GM18951 (cell line): ENCODE data around the gene NOLC1.
"Not testable (repeated sequence)": the region's sequence is repeated elsewhere in the genome, so short reads cannot be mapped to it uniquely, and the experiment has no call there.

Experiments
- POLR2A ChIP-seq: IDR thresholded peaks from 4 replicates; pipeline ENCODE4 v1.6.1; 2011; ENCODE audit warnings: mild to moderate bottlenecking; ENCODE audit not compliant: insufficient read length, insufficient read depth; ENCODE audit errors: extremely low read depth
- in situ Hi-C: fragments of 300-500 bp; cut with MboI; formaldehyde crosslinking; loops from one replicate; pipeline ENCODE4 v1.12.0; 2022; ENCODE audit warnings: low sequenced_read_pairs, mixed read lengths, inconsistent platforms; ENCODE audit not compliant: unreplicated experiment

NOLC1 gene

DNA sequence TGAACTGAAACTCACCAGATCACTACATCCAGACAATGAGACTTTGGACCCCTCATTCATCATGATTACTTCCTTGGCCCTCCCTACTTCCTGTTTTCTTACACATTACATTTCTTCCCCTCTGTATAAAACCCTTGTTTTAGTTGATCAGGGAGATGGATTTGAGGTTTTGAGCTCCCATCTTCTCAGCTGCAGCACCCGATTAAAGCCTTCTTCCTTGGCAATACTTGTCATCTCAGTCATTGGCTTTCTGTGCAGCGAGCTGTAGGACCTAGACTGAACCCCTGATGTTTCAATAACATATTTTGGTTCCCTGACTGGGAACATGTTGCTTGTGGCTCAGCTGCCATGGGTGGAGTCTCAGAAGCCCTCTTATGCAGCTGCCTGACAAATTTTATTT lies 33.1 kb downstream of the NOLC1 start:
- no peak for TF ChIP-seq POLR2A
- in situ Hi-C loops: no loop called here

DNA sequence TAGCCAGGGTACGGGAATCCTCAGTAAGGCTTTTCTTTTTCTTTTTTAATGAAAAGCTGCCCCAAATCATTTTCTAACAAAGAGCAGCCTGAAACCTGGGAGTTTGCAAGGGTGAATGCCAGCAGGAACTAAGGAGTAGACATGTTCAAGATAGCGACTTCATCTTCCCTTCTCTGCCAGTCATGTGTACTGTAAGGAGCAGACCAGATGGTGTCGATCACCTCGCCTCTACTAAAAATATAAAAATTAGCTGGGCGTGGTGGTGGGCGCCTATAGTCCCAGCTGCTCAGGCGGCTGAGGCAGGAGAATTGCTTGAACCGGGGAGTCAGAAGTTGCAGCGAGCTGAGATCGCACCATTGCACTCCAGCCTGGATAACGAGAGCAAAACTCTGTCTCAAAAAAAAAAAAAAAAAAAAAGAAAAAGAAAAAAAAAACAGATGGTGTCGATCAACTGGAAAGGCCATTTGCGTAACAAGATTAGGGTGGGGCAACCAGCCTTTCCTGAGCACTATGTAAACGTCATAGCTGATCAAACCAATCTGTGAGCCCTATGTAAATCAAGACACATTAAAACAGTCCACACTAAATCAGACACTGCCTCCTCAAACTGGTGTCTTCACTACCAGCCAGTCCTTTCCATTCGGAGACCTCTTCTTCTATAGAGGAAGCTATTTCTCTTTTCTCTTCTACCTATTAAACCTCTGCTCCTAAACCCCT lies 33.8 kb downstream of the NOLC1 start:
- in situ Hi-C loops: no loop called here

DNA sequence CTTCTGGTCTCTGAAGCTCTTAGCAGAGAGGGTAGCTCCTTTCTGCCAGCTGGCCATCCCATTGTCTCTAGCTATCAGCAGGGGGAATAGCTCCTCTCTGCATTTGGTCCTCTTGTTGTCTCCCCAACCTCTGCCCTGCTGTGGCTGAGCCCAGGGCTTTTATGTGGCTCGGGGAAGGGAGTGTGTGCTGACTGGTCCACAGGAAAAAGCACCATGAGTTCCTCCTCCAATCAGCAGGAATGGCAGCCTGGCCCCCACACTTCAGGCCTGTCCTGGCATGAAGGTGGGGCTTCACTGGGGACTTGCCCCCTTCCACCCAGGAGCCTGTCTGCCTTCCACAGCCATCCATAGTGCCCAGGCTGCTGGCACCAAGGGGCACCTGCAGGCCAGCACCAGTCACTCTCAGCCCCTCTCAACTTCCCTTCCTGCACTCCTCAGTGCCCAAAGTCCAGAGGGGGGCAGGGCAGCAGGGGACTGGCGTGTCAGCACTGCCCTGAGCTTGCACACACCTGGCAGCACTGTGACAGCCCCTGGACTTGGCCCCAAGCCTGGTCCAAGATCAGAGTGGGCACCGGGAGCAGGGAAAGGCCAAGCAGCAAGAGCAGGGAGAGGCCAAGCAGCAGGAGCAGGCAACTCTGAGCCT lies 36.2 kb downstream of the NOLC1 start:
- in situ Hi-C loops: no loop called here
- TF ChIP-seq POLR2A: no peak

More for the DNA sequence above, 33.8 kb downstream of the NOLC1 start:
- no peak for TF ChIP-seq POLR2A

DNA sequence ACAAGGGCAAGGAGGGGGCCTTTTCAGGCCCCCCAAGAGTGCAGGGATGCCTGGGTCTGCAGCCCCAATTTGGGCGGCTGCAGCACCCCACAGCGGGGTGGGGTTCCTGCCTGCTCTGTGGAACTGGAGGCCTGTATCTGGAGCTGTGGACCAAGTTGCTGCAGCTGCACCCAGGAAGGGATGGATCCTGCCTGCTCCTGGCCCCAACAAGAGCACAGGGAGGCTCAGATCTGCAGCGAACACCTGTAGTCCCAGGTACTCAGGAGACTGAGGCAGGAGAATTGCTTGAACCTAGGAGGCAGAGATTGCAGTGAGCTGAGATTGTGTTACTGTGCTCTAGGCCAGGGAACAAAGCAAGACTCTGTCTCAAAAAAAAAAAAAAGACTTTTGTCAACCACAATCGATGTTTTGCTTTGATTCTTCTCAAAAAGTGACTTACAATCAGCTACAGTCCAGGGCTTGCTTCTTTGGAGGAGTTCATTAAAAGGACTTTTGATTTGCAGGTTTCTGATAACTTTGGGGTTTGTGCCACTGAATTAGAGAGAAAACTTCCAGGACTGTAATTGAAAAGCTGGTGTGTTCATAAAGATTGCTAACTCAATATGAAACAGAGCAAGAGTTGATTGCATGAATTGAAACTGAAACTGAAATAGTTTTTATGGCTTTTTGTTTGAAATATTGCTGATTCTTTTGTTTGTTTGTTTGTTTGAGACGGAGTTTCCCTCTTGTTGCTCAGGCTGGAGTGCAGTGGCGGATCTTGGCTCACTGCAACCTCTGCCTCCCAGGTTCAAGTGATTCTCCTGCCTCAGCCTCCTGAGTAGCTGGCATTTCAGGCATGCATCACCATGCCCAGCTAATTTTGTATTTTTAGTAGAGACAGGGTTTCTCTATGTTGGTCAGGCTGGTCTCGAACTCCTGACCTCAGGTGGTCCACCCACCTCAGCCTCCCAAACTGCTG lies 37.0 kb downstream of the NOLC1 start:
- in situ Hi-C loops: not testable (repeated sequence)

DNA sequence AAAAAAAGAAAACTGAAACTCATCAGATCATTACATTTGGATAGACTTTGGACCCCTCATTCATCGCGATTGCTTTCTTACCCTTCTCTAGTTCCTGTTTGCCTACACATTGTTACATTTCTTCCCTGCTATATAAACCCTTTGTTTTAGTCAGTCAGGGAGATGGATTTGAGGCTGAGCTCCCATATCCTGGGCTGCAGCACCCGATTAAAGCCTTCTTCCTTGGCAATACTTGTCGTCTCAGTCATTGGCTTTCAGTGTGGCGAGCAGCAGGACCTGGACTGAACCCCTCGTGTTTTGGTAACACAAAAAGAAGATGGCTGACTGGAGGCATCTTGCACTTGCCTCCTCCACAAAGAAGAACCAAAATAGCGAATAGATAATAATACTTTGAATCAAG lies 39.8 kb downstream of the NOLC1 start:
- TF ChIP-seq POLR2A: no peak
- in situ Hi-C loops: no loop called here

DNA sequence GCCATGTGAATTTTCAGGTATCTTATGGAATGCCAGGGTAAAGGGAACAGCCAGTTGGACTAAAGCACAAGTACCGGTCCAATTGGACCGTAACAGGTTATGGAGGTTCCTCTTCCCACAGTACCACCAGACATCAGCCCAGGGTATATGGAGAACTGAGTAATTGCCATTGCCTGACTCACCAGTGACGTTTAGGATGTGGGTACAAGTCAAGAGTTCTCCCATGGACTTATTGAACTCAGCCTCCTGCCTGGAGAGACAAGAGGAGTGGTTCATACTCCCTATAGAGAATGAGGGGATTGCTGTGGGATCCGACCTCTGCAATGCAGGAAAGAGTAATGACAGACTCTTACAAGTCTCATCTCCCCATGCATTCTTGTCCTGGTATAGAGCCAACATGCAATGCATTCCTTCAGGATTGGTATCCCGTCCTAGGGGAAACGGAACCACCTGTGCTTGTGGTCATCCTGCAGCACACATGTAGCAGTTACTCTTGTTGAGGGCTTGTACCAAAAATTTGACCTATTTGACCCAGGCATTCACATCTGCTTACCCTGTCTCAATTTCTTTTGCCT lies 43.2 kb downstream of the NOLC1 start:
- in situ Hi-C loops: no loop called here
- no peak for TF ChIP-seq POLR2A

DNA sequence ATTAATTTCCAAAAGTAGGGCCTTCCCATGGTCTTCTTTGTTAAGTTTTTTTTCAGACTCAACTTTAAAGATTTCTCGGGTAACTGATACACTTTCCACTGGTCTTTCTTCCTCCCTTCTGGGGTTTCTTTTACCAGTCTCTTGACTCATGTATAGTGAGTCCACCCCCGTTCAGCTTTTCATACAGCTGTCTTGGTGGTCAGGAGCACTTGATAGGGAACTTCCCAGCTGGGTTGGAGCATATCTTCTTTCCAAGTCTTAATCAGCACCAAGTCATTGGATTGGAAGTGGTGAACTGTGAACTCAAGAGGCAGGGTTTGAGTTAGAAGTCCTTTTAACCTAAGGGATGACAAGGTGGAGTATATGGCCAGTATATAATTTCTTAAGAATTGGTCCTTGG lies 44.7 kb downstream of the NOLC1 start:
- no peak for TF ChIP-seq POLR2A
- in situ Hi-C loops: no loop called here

DNA sequence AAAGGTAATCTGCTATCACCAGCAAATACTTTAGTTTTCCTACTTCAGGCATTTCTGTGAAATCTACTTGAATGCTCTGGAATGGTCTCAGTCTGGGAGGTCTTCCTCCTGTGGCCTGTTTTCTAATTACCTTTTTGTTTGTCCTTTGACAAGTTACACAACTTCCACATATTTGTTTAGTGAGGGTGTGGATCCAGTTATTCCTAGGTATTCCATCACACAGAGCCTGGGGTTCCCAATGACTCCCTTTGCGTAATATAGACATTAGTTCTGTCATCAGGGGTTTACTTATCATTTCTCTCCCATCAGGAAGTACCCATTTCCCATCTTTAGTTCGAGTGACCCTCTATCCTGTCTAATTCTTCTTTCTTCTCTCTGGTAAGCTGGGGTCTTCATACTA lies 45.8 kb downstream of the NOLC1 start:
- TF ChIP-seq POLR2A: no peak
- in situ Hi-C loops: no loop called here

DNA sequence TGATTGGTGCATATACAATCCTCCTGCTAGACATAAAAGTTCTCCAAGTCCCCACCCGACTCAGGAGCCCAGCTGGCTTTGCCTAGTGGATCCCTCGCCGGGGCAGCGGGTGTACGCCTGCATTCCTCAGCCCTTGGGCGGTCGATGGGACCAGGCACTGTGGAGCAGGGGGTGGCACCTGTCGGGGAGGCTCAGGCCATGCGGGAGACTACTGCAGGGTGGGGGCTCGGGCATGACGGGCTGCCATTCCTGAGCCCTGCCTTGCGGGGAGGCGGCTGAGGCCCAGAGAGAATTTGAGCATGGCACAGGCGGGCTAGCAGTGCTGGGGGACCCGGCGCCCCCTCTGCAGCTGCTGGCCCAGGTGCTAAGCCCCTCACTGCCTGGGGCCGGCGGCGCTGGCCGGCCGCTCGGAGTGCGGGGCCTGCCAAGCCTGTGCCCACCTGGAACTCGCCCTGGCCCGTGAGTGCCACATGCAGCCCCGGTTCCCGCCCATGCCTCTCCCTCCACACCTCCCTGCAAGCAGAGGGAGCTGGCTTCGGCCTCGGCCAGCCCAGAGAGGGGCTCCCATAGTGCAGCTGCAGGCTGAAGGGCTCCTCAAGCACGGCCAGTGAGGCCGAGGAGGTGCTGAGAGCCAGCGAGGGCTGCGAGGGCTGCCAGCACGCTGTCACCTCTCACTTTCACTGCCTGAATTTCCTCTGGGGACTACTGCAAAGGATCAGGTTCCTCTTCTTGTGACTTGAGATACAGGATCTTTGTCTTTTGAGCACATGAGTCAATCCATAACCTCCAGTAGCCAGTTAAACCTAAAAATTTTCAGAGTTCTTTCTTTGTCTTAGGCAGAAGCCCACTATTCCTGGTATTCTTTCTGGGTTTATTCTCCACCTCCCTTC lies 48.8 kb downstream of the NOLC1 start:
- no peak for TF ChIP-seq POLR2A
- in situ Hi-C loops: no loop called here

DNA sequence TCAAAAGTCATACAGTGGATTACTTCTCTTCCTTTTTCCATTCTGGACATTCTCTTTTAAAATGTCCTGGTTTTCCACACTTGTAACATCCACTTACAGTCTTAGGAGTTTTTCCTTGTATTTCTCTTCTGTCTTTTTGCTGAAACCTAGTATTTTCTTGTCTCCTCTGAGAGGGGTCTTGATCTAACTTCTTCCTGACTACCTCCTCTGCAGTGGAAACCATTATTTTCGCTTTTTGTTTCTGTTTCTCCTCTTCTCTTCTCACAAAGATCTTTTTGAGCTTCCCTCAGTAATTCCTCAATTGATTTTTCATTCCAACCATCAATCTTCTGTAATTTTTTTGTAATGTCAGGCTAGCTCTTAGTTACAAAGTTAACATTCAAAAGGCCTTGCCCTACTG lies 50.2 kb downstream of the NOLC1 start:
- in situ Hi-C loops: no loop called here
- no peak for TF ChIP-seq POLR2A

DNA sequence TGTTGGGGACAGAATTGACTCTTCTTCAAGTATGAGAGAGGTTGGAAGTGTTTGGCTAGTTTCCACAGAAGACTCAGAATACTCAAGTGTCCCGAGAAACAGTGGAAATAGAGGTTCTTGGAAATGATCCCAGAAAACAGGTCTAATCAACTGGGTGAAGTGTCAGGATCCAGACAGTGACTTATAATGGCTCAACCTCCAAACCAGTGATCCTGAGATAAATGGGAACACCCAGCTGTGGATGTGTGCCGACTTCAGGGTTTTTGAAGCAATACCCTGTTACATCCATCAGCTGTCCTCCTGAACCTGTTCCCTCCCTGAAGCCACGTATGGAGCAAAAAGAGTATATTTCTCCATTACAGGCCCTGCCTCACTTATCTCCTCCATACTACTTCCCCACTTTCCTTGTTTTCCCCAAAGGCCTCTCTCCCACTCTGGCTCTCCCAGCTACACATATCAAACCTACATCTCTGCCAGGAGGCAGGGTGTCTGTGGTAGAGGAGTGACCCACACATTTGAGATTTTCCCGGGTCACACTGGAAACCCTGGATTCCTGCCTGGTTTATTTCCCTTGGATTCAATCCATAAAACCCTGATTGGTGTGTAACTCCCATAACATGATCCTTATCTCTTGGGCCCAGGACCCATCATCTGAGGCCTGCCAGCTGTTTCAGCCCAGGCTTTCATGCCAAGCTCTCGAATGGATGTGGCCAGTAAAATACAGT lies 56.3 kb downstream of the NOLC1 start:
- in situ Hi-C loops: no loop called here

DNA sequence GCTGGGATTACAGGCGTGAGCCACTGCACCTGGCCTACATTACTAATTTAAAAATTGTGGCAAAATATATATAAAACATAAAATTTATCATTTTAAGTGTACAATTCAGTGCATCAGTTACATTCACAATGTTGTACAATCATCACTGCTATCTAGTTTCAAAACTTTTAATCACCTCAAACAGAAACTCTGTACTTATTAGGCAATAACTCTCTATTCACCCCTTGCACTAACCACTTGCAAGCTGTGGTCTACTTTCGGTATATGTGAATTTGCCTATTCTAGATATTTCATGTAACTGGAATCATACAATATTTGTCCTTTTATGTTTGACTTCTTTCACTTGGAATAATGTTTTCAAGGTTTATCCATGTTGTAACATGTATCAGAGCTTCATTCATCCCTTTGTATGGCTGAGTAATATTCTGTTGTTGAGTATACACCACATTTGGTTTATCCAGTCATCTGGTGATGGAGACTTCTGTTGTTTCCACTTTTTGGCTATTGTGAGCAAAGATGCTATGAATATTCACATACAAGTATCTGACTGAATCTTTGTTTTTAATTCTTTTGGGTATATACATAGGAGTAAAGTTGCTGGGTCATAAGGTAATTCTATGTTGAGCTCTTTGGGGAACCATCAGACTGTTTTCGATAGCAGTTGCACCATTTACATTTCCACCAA lies 59.6 kb downstream of the NOLC1 start:
- in situ Hi-C loops: no loop called here
- TF ChIP-seq POLR2A: no peak

More for the DNA sequence above, 56.3 kb downstream of the NOLC1 start:
- TF ChIP-seq POLR2A: no peak
